HUES48 (cell line): Measurements from ENCODE around the gene LINGO1.

Source experiments
- H3K27ac ChIP-seq: one replicate; pipeline ENCODE4 v1.7.0; 2013; ENCODE audit warnings: low read depth, low read length, inconsistent platforms
- H3K27me3 ChIP-seq: 2 replicates; pipeline ENCODE4 v1.6.1; 2013; ENCODE audit warnings: mild to moderate bottlenecking, low read length; ENCODE audit not compliant: control insufficient read depth, insufficient read depth
- H3K36me3 ChIP-seq: 2 replicates; pipeline ENCODE4 v1.6.1; 2013; ENCODE audit warnings: low read length; ENCODE audit not compliant: control insufficient read depth, insufficient read depth
- H3K4me1 ChIP-seq: 2 replicates; pipeline ENCODE4 v1.6.1; 2013; ENCODE audit warnings: mild to moderate bottlenecking, low read length; ENCODE audit not compliant: control insufficient read depth, insufficient read depth
- H3K4me3 ChIP-seq: 2 replicates; pipeline ENCODE4 v1.5.1; 2013; ENCODE audit warnings: mild to moderate bottlenecking, low read depth, low read length
- H3K9ac ChIP-seq: 2 replicates; pipeline ENCODE4 v1.6.1; 2013; ENCODE audit warnings: mild to moderate bottlenecking, low read depth, low read length, moderate library complexity
- H3K9me3 ChIP-seq: 2 replicates; pipeline ENCODE4 v1.6.1; 2013; ENCODE audit warnings: low read length; ENCODE audit not compliant: control insufficient read depth, insufficient read depth

Gene LINGO1

DNA sequence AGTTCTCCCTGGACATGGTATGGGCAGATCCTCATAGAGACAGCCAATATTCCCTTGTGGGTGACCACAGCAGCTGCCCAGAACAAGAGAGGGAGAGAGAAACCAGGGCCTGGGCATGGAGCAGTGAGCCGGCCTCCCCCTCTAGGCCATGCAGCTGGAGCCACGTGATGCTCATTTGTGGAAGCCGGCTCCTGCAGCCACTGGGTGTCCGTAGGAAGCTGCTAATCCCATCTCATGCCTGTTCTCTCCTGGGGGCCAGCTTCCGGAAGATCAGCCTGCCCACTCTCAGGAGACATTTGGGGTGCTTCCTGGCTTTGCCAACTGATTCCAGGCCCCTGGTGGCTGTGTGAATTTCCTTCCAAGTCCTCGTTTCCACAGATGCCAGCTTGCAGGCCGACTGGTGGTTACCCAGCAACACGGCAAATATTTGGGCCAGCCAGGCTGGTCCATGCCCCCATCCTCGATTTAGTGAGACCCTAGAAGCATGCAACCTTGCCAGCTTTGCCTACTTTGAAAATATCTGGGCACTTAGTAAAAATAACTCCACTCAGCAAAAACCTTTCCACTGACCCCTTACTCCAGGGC, 55.3 kb downstream of the LINGO1 start:
- H3K9ac ChIP-seq: no peak overlapping the region
- no peaks in the 10 kb centered on the region for H3K9me3 ChIP-seq
- no peaks in the 10 kb centered on the region for H3K4me1 ChIP-seq
- H3K27me3 ChIP-seq: no peaks in the 10 kb centered on the region
- no peak overlapping the region for H3K4me3 ChIP-seq
- no peaks in the 10 kb centered on the region for H3K36me3 ChIP-seq
- no peak overlapping the region for H3K27ac ChIP-seq

DNA sequence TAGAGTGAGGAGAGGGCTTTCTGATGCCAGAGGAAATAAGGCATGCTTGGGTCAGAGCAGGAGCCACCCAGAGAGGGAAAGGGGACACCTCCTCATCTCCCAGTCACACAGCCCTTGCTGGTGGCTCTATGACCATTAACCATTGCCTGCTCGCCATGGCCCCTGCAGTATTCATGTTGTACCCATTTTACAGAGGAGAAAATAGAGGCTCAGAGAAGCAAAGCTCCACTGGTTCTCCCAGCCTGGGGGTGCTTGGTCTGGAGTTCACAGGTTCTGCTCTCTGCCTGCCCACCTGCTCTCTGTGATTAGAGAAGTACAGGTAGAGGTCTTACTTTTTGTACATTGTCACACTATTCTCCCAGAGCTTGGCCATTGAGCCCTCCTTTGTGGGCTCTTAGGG, 56.2 kb downstream of the LINGO1 start:
- Histone ChIP-seq H3K27ac (no peak overlapping the region), H3K27me3 (no peaks in the 10 kb centered on the region), H3K9me3 (no peaks in the 10 kb centered on the region), H3K9ac (no peak overlapping the region), H3K4me3 (no peak overlapping the region), H3K36me3 (no peaks in the 10 kb centered on the region), H3K4me1 (no peaks in the 10 kb centered on the region)

GRCh38 chr15:77575203-77575934, 57.3 kb downstream of the LINGO1 start:
- Histone ChIP-seq H3K9me3 (no peaks in the 10 kb centered on the region), H3K4me3 (no peak overlapping the region), H3K27me3 (no peaks in the 10 kb centered on the region), H3K4me1 (no peaks in the 10 kb centered on the region), H3K36me3 (no peaks in the 10 kb centered on the region), H3K27ac (no peak overlapping the region), H3K9ac (no peak overlapping the region)

DNA sequence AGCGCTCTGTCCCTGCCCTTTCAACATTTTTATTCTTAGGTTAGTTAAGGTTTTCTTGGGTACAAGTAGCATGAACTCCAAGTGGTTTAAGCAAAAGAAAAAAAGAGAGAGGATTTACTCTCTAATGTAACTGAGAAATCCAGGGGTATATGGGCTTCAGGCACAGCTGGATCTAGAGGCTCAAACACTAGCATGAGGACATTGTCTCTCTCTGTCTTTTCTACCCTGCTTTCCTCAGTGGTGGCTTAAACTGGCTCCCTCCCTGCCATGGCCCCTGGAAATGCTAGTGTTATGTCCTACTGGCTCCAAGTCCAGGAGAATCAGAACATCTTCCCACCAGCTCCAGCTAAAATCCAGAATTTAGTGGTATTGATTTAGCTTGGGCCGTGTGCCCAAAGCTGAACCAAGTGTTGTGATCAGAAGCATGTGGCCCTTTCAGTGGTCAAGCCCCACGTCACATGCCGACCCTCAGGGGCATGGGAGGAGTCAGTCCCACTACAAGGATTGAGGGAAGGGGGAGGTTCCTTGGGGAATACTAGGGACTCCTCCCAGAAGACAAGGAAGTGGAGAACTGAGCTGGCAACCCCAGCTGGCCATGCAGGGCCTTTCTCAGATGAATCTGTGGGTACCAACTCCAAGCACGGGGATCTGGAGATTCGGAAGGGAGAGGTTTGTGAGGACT, 58.0 kb downstream of the LINGO1 start:
- Histone ChIP-seq H3K27ac (no peak overlapping the region), H3K9ac (no peak overlapping the region), H3K9me3 (no peaks in the 10 kb centered on the region), H3K4me1 (peaks cover 4% of the 10 kb centered on the region), H3K36me3 (no peaks in the 10 kb centered on the region), H3K4me3 (no peak overlapping the region), H3K27me3 (no peaks in the 10 kb centered on the region)

GRCh38 chr15:77573802-77574201, 58.9 kb downstream of the LINGO1 start:
- Histone ChIP-seq H3K36me3 (no peaks in the 10 kb centered on the region), H3K9ac (no peak overlapping the region), H3K9me3 (no peaks in the 10 kb centered on the region), H3K4me1 (peaks cover 13% of the 10 kb centered on the region), H3K27me3 (no peaks in the 10 kb centered on the region), H3K4me3 (no peak overlapping the region), H3K27ac (no peak overlapping the region)

DNA sequence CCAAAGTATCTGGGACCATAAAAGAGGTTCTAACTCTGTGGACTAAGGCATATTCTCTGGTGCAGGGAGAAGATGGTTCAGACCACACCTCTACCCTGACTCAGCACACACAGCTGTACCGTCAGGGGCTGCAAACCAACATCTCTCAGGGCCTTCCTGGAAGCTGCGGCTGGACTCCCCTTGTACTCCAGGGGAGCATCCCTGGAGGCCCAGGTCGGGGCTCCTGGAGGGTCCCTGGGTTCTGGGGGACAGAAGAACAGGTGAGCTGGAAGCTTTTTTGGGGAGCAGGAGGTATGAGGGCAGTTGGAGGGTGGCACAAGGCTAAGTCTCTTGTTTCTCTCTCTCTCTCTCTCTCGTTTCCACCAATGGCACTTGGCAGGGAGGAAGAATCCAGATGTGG, 60.5 kb downstream of the LINGO1 start:
- H3K27ac ChIP-seq: no peak overlapping the region
- no peaks in the 10 kb centered on the region for H3K36me3 ChIP-seq
- H3K9ac ChIP-seq: no peak overlapping the region
- H3K9me3 ChIP-seq: no peaks in the 10 kb centered on the region
- H3K4me1 ChIP-seq: peaks cover 18% of the 10 kb centered on the region
- H3K4me3 ChIP-seq: no peak overlapping the region
- no peaks in the 10 kb centered on the region for H3K27me3 ChIP-seq

- no peaks in the 10 kb centered on the region for H3K9me3 ChIP-seq
- H3K9ac ChIP-seq: no peak overlapping the region
- H3K4me1 ChIP-seq: peaks cover 18% of the 10 kb centered on the region
- no peak overlapping the region for H3K27ac ChIP-seq
- H3K36me3 ChIP-seq: no peaks in the 10 kb centered on the region
- no peaks in the 10 kb centered on the region for H3K27me3 ChIP-seq
- no peak overlapping the region for H3K4me3 ChIP-seq
Observed at GRCh38 chr15:77571741-77572140, 61.0 kb downstream of the LINGO1 start.

- Histone ChIP-seq H3K27ac (no peak overlapping the region), H3K4me1 (peaks cover 21% of the 10 kb centered on the region), H3K36me3 (no peaks in the 10 kb centered on the region), H3K27me3 (no peaks in the 10 kb centered on the region), H3K9me3 (no peaks in the 10 kb centered on the region), H3K9ac (no peak overlapping the region), H3K4me3 (no peak overlapping the region)
Observed at GRCh38 chr15:77571181-77571580, 61.5 kb downstream of the LINGO1 start.

- H3K4me3 ChIP-seq: no peak overlapping the region
- H3K9ac ChIP-seq: no peak overlapping the region
- H3K27ac ChIP-seq: peak overlapping the region; percentile 15
- peaks cover 24% of the 10 kb centered on the region for H3K4me1 ChIP-seq
- H3K9me3 ChIP-seq: no peaks in the 10 kb centered on the region
- H3K36me3 ChIP-seq: no peaks in the 10 kb centered on the region
- no peaks in the 10 kb centered on the region for H3K27me3 ChIP-seq
Observed at GRCh38 chr15:77569729-77570125, 63.0 kb downstream of the LINGO1 start.

DNA sequence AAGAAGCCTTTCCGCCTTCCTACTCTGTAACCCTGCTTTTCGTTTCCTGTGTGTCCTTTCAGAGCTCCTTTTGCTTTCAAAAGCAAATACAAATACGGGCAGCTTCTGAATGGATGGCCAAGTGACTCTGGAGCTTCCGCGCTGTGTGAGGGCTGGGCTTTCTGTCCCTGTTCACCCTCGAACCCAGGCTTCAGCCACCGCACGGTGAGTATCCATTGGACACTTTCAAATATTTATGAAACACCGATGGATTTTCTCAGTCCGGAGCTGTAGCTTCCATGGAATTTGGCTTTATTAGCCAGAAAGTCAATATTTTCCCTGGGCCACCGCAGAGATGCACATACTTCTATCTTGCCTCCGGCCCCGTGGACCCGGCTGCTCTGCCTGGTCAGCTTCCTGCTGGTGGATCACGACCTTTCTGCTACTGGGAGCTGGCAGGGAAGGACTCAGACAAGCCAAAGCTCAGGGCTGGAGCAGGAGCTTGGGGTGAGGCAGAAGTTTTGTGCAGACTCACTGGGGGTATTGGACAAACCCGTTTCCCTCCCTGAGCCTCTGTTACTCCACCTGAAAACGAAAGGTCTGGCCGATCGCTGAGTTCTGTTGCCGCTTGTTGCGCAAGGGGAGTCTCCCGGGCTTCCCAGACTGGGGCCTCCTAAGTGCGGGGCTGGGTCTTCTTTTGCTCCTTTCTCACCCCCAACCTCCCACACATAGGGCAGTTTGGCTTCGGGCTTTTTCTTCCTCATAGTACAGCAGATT, 63.6 kb downstream of the LINGO1 start:
- no peaks in the 10 kb centered on the region for H3K36me3 ChIP-seq
- H3K9ac ChIP-seq: no peak overlapping the region
- no peaks in the 10 kb centered on the region for H3K9me3 ChIP-seq
- H3K4me3 ChIP-seq: no peak overlapping the region
- H3K4me1 ChIP-seq: peaks cover 24% of the 10 kb centered on the region
- H3K27me3 ChIP-seq: no peaks in the 10 kb centered on the region
- H3K27ac ChIP-seq: peak overlapping the region; percentile 15
